GM18909 (cell line): ENCODE data around the gene ATP2C1.

Experiments used
- ATAC-seq: cut with Tn5 transposase; IDR thresholded peaks from one replicate; pipeline ENCODE4 v1.9.1; 2021; ENCODE audit warnings: mild to moderate bottlenecking; ENCODE audit not compliant: unreplicated experiment, poor library complexity

Gene ATP2C1

DNA sequence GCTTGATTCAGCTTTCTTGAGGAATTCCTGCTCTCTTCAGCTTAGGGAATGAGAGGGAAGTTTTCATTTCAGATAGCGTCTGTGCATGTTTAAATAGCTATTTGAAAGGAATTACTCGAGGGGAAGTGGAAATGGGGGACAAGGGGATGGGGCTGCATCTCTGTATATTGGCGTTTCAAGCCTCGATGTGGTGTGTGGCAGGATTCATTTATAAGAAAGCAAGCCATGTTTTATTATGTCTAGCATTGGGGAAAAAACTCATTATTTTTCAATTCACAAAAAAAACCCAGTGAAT is 1.0 kb downstream of the ATP2C1 start:
- no peak for ATAC-seq

DNA sequence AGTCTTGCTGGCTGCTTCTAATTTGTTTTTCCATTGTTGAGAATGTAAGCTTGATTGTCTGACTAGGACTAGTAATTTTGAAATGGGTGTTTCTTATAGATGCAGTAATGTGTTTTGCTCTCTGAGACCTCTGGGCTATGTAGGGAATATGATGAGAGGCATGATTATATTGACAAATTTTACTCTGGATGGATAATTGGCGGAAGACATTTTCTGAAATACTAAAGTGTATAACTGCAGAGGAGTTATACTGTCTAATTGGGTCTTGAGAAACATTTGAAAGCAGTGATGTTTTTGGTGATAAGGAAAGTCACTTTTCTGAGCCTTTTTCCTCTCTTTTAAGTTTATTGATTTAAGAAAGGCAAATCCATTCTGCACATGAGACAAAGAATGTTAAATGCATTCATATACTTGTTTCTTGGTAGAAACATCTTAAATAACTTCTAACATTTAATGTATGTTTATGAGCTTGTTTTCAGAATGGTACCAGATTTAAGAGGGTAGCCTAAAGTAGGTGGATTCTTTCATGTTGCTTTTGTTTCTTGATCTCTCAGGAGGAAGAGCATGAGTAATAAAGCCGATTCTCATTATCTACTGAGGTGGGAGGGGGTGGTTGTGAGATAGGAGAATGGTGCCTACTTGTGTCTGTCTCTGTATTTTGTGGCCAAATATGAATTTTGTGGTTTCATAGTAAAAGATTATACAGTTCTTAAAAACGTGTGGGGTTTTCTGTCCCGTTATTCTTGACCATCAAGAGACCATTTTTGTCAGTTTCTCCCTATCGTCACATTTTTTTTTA is 2.0 kb downstream of the ATP2C1 start:
- ATAC-seq: no peak

DNA sequence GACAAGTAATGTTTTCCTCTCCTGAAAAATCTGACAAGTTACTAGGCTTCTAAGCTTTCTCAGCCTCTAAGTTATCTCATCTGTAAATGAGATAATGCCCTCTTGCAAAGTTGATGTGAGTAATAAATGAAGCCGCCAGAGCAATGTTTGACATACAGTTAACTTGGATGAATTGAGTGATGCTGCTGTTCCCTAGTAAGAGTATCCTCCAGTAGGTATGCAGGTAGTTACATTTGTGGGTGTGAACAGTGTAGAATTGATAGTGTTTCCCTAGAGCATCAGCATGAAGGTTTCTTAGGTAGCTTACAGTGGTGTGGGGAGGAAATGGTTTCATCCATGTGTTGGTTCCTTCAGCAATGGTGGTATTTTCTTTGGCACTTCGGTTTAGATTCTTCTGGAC is 3.4 kb downstream of the ATP2C1 start:
- ATAC-seq: no peak

DNA sequence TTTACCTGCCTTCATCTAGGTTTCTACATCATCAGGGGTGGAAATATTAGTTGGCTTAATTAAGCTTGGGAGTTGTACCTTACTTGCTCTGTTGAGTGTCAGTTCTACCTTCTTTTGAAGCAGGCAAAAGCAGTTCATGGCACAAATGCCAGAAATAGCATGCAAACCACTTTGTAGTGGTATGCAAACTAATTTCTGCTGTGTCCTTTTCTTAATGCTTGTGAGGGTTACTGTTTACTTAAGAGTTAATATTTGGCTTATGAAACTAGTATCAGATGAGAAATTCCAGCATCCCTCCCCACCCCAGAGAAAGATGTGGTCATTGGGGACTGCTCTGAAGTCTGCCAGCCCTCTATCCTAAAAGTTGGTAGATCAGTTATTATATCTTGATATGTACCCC is 7.1 kb downstream of the ATP2C1 start:
- ATAC-seq: peak; percentile 60

DNA sequence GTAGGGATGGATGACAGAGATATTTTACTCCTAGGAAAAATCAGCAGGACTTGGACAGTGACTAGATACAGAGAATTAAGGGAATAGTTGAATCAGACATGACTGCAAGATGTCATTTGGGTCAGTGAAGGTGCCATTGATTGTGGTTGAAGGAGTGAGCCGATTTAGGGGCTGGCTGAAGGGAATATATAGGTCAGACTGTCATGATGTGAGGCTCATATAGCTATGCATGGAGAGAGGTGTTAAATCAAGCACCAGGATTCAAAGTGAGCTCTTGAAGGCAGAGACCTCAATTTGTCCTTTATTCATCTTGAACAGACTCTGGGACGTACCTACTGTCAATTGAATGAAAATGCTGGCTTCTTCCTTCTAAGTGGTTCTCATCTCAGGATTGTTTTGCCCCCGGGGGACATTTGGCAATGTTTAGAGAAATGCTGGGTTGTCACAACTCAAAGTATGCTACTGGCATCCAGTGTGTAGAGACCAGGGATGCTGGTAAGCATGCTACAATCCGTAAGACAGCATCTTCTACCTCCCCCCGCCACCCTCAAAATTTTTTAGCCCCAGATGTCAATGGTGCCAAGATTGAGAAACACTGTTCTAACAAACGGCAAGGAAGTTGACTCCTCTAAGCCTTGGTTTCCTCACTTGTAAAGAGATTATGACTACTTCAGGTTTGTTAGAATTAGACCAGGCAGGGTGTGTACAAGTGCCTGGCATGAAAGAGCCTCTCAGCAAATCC is 7.8 kb downstream of the ATP2C1 start:
- ATAC-seq: no peak

DNA sequence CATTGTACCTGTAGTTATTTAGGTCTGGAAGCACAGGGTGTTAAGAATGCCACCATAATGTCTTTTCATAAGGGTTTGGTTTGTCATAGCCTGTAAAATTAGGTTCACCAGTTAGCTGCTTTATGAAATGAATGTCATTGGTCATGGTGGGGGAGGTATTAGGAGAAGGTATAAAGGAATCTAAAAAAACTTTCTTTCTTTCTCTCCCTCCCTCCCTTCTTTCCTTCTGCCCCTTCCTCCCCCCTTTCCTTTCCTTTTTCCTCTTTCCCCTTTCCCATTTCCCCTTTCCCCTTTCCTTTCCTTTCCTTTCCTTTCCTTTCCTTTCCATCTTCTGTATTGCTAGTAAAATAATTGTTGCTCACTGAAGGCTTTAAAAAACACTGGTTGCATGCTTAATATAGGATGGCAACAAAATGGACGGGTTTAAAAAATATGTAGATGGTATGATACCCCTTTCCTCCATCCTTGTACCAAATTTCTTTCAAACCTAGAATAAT is 9.6 kb downstream of the ATP2C1 start:
- ATAC-seq: no peak

DNA sequence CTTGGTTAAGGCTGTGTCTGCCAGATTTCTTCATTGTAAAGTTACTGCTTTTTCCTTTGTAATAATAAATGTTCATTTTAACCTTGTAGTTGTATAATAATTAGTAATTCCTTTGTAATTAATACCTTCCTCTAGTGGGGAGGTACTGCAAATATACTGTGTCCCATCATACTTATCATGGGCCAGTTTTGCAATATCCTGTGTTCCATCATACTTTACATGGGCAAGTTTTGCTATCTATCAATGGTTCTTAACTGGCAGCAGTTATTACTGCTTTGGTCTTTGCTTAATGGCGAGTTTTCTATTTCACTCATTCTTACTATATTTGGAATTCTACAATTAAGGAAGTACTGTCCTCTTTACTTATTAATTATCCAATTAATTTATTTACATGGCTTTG is 10.6 kb downstream of the ATP2C1 start:
- ATAC-seq: no peak

DNA sequence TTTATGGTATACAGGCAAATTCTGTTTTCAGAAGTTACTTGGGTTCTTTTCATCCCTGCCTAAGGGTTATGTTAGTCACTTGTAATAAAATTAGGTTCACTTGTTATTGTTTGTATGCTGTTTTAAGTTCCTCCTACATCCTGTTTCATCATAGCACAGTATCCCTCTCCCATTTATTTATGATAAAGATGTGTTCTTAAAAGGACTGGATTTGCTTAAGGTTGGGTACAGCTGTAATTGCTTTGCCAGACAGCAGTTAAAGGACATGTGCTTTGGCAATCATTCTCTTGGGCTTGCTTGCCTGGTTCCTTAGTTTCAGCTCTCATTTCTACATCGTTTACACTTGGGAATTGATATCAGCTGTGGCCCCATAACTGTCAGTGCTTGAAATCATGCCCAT is 11.7 kb downstream of the ATP2C1 start:
- peak; percentile 28 for ATAC-seq

DNA sequence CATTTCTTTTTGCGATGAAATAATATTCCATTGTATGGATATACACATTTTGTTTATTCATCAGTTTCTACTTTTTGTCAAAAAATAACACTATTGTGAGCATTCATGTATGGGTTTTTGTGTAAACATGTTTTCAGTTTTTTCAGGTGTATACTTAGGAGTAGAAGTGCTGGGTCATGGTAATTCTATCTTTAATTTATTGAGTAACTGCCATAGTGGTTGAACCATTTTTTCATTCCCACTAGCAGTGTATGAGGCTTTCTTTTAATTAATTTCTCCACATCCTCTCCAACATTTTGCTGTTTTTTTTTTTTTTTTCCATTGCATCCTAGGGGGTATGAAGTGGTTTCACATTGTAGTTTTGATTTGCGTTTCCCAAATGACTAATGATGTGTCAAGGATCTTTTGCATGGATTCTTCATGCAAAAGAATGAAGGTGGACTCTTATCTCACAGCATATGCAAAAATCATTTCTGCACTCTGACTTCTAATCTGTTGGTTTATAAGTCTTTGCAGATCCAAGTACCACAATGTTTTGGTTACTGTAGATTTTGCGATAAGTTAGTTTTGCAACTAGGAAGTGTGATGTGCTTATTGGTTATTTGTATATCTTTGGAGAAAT is 12.6 kb downstream of the ATP2C1 start:
- no peak for ATAC-seq

DNA sequence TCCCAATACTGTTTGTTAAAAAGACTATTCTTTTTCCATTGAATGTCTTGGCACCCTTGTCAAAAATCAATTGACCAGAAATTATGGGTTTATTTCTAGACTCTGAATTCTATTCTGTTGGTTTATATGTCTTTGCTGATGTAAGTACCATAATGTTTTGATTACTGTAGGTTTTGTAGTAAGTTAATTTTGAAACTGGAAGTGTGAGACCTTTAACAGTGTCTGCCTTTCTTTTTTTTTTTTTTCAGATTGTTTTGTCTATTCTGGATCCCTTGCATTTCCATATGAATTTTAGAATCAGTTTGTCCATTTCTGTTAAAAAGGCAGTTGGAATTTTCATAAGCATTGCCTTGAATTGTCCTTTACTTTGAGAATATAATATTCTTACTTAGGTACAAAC is 13.6 kb downstream of the ATP2C1 start:
- ATAC-seq: no peak

DNA sequence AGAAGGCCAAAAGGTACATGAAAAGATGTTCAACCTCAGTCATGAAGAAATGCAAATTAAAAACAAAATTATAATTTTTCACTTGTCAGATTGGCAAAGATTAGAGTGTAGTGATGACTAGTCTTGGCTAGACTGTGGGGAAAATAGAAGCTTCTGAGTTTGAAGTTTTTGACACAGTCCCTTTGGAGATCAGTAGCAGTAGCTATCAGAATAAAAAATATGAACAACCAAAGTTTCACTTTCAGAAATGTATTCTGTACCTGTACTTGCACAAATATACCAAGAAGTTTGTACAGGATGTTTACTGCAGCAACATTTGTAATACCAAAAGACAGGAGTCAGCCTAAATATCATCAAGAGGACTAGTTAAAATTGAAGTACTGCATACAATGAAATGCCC is 14.1 kb downstream of the ATP2C1 start:
- ATAC-seq: peak; percentile 48

DNA sequence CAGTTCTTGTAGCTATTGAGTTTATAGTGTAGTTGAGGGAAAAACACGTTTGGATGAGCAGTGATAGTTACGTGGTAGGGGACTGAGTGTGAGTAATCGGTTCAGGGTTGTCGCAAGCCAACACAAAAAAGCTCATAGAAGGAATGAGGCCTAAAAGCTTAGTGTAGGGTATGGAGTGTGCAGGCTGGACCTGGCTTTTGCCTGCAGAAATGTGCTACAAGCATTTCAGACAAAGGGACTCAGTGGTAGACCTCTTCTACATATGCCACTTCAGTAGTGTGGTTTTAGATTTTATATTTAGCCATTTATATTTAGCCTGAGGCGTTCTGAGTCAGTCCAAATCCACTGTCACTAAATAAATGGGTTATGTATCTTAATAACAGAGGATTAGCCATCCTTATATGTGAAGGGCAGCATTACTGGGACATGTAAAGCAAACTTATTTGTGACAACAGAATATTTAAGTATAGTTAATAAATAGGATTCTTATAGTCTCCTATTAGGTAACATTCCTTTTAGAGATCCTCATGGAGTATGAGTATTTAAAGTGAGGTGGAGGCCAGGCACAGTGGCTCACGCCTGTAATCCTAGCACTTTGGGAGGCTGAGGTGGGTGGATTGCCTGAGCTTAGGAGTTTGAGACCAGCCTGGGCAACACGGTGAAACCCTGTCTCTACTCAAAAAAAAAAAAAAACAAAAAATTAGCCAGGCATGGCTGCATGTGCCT is 21.8 kb downstream of the ATP2C1 start:
- no peak for ATAC-seq

DNA sequence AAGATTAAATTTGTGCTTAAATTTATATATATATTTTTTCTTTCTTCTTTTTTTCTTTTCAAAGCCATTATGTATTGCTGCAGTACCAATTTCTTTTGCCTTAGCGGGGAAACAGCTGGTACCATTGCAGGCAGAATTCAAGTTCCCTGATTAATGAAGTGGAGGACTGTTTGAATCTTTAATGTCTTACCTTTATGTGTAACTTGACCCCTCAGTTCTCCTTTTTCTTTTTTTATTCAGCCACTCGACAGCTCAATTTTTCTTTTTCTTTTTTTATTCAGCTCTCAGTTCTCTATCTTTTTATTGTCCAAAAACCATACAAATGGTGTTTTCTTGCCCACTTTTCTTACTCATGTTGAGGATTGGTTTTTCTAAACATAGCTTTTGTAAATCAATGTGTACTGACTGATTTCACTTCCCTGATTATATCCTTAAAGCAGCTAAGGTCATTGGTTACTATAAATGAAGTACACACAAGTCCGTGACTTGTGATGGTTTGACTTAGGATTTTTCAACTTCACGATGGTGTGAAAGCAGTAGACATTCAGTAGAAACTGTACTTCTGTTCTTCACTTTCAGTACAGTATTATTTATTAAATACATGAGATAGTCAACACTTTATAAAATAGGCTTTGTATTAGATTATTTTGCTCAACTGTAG is 22.8 kb downstream of the ATP2C1 start:
- ATAC-seq: peak; percentile 81

DNA sequence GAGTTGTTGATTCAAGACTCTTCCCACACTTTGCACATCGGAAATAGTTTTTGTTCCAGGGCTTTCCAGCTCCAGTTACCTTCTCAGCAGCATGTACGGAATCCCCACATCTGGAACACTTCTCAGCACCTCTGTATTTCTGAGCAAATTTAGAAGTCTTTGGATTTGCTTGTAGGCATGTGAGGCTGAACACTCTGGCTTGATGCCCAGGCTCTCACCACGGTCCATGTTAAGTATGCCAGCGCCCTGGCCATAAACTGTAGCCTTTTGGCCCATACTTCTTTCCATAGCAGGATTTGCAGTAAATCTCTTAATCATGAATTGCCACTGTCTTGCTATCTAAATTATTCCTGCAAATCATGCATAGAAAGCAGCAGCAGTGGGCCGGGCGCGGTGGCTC is 24.4 kb downstream of the ATP2C1 start:
- ATAC-seq: no peak

DNA sequence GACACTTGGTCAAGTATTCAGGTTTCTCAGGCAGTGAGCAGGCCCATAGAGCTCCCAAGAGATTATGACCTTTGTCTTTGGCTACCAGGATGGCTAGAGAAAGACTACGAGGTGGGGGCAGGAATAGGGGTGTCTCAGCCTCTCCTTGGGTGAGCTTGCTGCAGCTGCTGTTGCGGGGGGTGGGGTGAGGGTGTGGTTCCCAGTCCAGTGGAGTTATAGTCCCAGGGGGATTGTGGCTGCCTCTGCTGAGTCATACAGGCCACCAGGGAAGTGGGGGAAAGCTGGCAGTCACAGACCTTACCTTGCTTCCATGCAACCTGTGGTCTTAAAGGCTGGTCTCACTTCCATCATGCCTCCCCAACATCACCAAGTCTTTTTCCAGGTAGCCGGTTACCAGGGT is 31.7 kb downstream of the ATP2C1 start:
- peak; percentile 75 for ATAC-seq

DNA sequence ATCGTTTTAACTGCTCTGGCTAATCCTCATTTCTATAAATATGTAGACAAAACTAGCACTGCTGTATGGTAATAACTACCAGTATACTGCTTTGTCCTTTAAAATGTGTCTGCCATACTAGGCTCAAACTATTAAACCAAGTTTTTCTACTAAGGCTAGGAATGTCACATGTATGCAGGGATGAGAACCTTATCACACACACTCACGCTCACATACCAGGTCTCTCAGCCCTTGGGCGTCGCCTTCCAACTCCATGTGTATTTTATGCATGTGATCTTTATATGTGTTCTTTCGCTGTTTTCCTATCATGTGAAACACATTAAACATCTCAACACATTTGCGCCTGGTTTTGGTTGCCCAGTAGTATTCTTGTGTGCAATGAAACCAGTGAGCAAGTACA is 32.6 kb downstream of the ATP2C1 start:
- no peak for ATAC-seq

DNA sequence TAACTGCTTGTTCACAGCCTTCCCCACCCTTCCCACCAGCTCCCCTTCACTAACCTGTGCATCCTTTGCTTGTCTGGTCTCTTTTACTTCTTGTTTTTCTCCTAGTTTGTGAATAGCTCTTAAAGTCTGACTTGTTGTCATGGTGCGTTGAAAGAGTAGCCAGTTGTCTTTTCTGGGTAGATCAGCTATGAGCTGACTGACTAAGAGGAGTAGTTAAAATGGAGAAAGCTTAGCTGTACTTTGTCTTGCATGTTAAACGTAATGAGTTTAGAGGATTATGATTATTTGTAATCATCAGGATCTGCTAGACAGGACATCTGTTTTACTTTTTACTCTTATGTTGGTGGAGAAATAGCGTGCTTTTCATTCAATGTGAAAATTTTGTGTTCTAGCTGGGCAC is 35.9 kb downstream of the ATP2C1 start:
- ATAC-seq: no peak

DNA sequence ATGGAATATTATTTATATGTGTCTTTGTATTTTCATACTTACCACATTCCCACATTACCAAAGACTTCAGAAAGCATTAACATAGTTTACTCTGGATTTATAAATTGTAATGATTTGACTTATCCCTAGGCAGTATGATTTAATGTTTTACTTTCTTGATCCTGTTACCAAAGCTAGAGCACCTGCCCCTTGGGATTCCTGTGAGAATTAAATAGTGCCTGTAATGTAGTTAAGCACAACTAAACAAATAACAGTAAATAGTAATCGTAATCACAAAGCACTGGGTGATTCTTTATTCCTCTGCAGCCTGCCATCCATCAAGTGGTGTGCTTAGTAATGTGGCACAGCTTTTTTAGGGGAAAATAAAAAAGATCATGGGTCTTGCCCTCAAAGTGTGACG is 39.1 kb downstream of the ATP2C1 start:
- no peak for ATAC-seq

DNA sequence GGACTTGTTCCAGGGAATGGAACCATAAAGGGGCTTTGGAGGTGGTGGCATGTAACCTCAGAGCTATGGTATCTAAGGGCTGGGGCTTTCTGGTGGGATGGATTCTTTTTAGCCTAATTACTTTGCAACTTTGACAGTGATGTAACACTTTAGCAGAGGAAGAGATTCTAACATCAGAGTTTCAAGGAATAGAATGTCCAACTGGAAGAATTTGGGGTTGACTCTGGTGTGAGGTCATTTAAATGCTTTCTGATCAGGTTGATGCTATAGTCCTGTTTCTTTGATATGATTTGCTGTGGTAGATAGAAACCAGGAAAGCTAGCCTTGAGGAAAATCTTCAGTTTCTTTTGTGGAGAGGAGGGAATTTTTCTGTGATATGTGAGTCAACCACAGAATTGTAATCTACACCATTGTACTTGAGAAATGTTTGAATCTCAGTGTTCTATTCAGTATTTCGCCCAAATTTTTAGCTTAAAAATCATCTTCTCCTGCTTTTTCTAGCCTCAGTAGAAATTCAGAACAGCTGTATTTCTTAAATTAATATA is 40.0 kb downstream of the ATP2C1 start:
- ATAC-seq: no peak

DNA sequence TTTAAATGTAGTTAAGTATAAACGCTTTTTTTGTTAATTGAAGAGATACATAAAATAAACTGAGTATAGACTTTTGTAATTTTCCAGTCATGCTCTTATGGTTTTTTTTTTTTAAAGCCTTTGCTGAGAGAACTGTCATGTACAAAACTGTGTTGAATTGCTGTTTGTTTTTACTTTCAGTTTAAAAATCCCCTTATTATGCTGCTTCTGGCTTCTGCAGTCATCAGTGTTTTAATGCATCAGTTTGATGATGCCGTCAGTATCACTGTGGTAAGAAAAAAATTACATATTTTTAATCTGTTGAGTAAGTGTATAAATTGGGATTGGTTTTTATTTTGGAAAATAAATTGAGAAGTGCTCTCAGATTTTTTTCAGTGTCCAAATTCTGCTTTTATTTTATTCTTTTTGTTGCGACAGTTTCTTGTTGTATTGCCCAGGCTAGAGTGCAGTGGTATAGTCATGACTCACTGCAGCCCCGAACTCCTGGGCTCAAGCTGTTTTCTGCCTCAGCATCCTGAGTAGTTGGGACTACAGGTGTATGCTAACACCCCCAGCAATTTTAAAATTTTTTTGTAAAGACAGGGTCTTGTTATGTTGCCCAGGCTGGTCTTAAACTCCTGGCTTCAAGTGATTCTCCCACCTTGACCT is 40.7 kb downstream of the ATP2C1 start:
- no peak for ATAC-seq
